HG03139 (cell line): ENCODE measurements around the gene UCP2.
A peak's percentile ranks its signal among the peaks of the same experiment; 100 is the strongest.
"Not testable (repeated sequence)": the region's sequence is repeated elsewhere in the genome, so short reads cannot be mapped to it uniquely, and the experiment has no call there.

Source experiments
- ATAC-seq: cut with Tn5 transposase; IDR thresholded peaks from one replicate; pipeline ENCODE4 v1.9.1; 2021; ENCODE audit not compliant: unreplicated experiment

Gene UCP2

GRCh38 chr11:73996161-73996747 is 13.6 kb upstream of the UCP2 start:
- ATAC-seq: no peak

- ATAC-seq: no peak
Measured at GRCh38 chr11:73995731-73996130, 13.1 kb upstream of the UCP2 start.

- ATAC-seq: peak; percentile 49
Measured at GRCh38 chr11:73995247-73995646, 12.6 kb upstream of the UCP2 start.

GRCh38 chr11:73991471-73992006 is 8.9 kb upstream of the UCP2 start:
- no peak for ATAC-seq

- ATAC-seq: no peak
Measured at GRCh38 chr11:73990730-73991129, 8.1 kb upstream of the UCP2 start.

- no peak for ATAC-seq
Measured at GRCh38 chr11:73989156-73989555, 6.5 kb upstream of the UCP2 start.

- ATAC-seq: no peak
Measured at GRCh38 chr11:73988227-73988626, 5.6 kb upstream of the UCP2 start.

GRCh38 chr11:73985661-73986060 is 3.0 kb upstream of the UCP2 start:
- ATAC-seq: not testable (repeated sequence)

- ATAC-seq: no peak
Measured at GRCh38 chr11:73983741-73984538, 1.3 kb upstream of the UCP2 start.

GRCh38 chr11:73982990-73983740 is 522 bp upstream of the UCP2 start:
- ATAC-seq: peak; percentile 74

GRCh38 chr11:73981051-73981805 is 1.4 kb downstream of the UCP2 start:
- no peak for ATAC-seq

GRCh38 chr11:73980001-73980961 is 2.4 kb downstream of the UCP2 start:
- peak; percentile 40 for ATAC-seq

GRCh38 chr11:73978576-73979086 is 4.0 kb downstream of the UCP2 start:
- no peak for ATAC-seq

- no peak for ATAC-seq
Measured at GRCh38 chr11:73977856-73978519, 4.7 kb downstream of the UCP2 start.

GRCh38 chr11:73976451-73977151 is 6.0 kb downstream of the UCP2 start:
- ATAC-seq: no peak

- no peak for ATAC-seq
Measured at GRCh38 chr11:73975479-73975757, 7.2 kb downstream of the UCP2 start.

- no peak for ATAC-seq
Measured at GRCh38 chr11:73974604-73975478, 7.8 kb downstream of the UCP2 start.
